Pancreas (tissue), 10 donors: ENCODE results near the gene ADCY3. TPM values are rescaled to one million over a fixed set of nuclear protein-coding genes. Genes with fewer than 3 reads are reported as not detected.

ENCODE experiments used
- ATAC-seq, 4 donors: fragments of 200-7000 bp; cut with Tn5 transposase; one replicate each; pipeline versions ENCODE4 v1.8.0 to v1.9.1; 2020; ENCODE audit warnings: mild to moderate bottlenecking in 4 of 4, moderate library complexity in 4 of 4
- DNase-seq, 6 donors: peaks; one replicate each; pipeline ENCODE4 v3.0.0-alpha.2; 2020
- FAIRE-seq: peaks from 2 replicates; lab custom pipeline; 2012; peaks lifted over from hg19 to GRCh38; lab: Jason Lieb, UNC
- H3K27ac ChIP-seq, 4 donors: fragments of 200-600 bp; sonication (generic); 1 replicate in 3 of 4; 2 replicates in 1 of 4; pipeline versions ENCODE4 v1.5.0 to v1.8.0; 2020
- H3K27me3 ChIP-seq, 4 donors: fragments of 200-600 bp; one replicate each; pipeline ENCODE4 v1.8.0; 2021
- H3K36me3 ChIP-seq, 3 donors: fragments of 200-600 bp; sonication (generic) in 1 of 3; one replicate each; pipeline versions ENCODE4 v1.5.0 to v1.8.0; 2020 to 2021
- H3K4me1 ChIP-seq, 3 donors: fragments of 200-600 bp; one replicate each; pipeline ENCODE4 v1.8.0; 2021
- H3K4me3 ChIP-seq, 4 donors: fragments of 200-600 bp; sonication (generic) in 2 of 4; one replicate each; pipeline versions ENCODE4 v1.5.0 to v1.8.0; 2020 to 2021
- H3K9me3 ChIP-seq, 4 donors: fragments of 200-600 bp; one replicate each; pipeline ENCODE4 v1.8.0; 2021
- CTCF ChIP-seq, 4 donors: fragments of 200-600 bp; sonication (generic) in 3 of 4; IDR thresholded peaks; one replicate each; pipeline versions ENCODE4 v1.5.0 to v1.8.0; 2021; ENCODE audit warnings: antibody characterized with exemption in 4 of 4
- WGBS, 2 donors: extraction: QIAGEN DNeasy Blood & Tissue Kit; methylation state at CpG; one replicate each; pipeline ENCODE4 v1.1.7; 2013; 5-methylcytosine and 5-hydroxymethylcytosine counted together
- intact Hi-C, 3 donors: fragments of 100-400 bp; cut with DNase I; formaldehyde crosslinking; loops; one replicate each; pipeline versions ENCODE4 v1.11.1 to v1.14.2; 2022
- polyA plus RNA-seq, 2 donors: library from polyadenylated mRNA; stranded (reverse); fragments of 200-250 nt; gene quantifications; one replicate each; pipeline ENCODE4 v1.2.3, GENCODE V29; 2013
- total RNA-seq, 6 donors: library from RNA; stranded (reverse); fragmentation: NEBNext Ultra II Directional in 4 of 6; extraction: Animal tissue kit (Norgen Biotek cat#: 25700) in 4 of 6; gene quantifications; one replicate each; pipeline versions ENCODE4 v1.2.1 to v1.2.4, GENCODE V29; 2021 to 2023
- donor health status: healthy with polysubstance abuse.
- donor health status: DM: no; HTN: no; CAD: no; lungs with moderate emphysema.
- donor health status: DM: no; HTN: no; CAD: no.
- donor health status: control.
- donor health status: control.
- donor health status: Bipolar disorder and iron deficiency.
- donor health status: DM: yes; HTN: yes; CAD: no.
- donor health status: DM: no; HTN: no; CAD: no.
- donor health status: DM: no; HTN: no; CAD: no.
- donor health status: DM: yes; HTN: yes; CAD: no.

The ADCY3 gene
- total and polyA plus RNA-seq, 8 donors = 4.7 to 29.4 (median 11.0) TPM

- ATAC-seq (peak; percentile 62 to 74 (median 68)), FAIRE-seq (no peak), DNase-seq (peak in 1 of 6 donors; percentile 54)
- no peak overlapping the region for H3K27ac ChIP-seq
- no peaks in the 10 kb centered on the region for H3K36me3 ChIP-seq
- intact Hi-C loops = no loop called here
- no peaks in the 10 kb centered on the region for H3K27me3 ChIP-seq
- no peaks in the 10 kb centered on the region for H3K4me1 ChIP-seq
- TF ChIP-seq CTCF (IDR thresholded peaks at IDR 0.05) = no peak
- WGBS, 2 donors = 39 to 49% methylated on average over 4 of the region's 4 CpGs
- H3K9me3 ChIP-seq = no peaks in the 10 kb centered on the region
- H3K4me3 ChIP-seq = no peak overlapping the region
These were observed 36.1 kb downstream of the ADCY3 start for GRCh38 chr2:24883946-24884345.

GRCh38 chr2:24881623-24882022, 38.4 kb downstream of the ADCY3 start:
- TF ChIP-seq CTCF (IDR thresholded peaks at IDR 0.05) = no peak
- 92 to 95% methylated on average over 9 of the region's 9 CpGs for WGBS, 2 donors

DNA sequence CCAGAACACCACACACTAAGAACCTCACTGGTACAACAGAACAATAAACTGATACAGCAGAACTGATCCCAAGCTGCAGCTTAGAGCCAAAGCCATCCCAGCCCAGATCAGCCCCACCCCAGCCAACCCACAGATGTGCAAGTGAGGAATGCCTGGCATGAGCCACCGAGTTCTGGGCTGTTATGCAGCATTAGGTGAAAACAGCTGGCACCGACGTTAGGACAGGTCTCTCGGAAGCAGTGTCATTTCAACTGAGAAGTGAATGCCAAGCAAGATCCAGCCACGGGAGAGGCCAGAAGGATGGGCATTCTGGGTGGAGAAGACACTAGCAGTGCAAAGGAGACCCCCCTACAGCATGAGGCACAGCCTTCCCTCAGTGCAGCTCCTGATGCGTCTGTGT, 38.9 kb downstream of the ADCY3 start:
- ATAC-seq (no peak), DNase-seq (no peak), FAIRE-seq (no peak)
- no peaks in the 10 kb centered on the region for H3K27me3 ChIP-seq
- no peaks in the 10 kb centered on the region for H3K9me3 ChIP-seq
- H3K4me3 ChIP-seq = no peak overlapping the region
- TF ChIP-seq CTCF (IDR thresholded peaks at IDR 0.05) = no peak
- no peaks in the 10 kb centered on the region for H3K4me1 ChIP-seq
- WGBS, 2 donors = 92% methylated on average over 6 of the region's 6 CpGs
- H3K36me3 ChIP-seq = no peaks in the 10 kb centered on the region
- no peak overlapping the region for H3K27ac ChIP-seq
- intact Hi-C loops = no loop called here

More at GRCh38 chr2:24881623-24882022, 38.4 kb downstream of the ADCY3 start:
- Histone ChIP-seq H3K27ac (no peak overlapping the region), H3K9me3 (no peaks in the 10 kb centered on the region), H3K4me1 (no peaks in the 10 kb centered on the region), H3K36me3 (no peaks in the 10 kb centered on the region), H3K27me3 (no peaks in the 10 kb centered on the region), H3K4me3 (no peak overlapping the region)
- ATAC-seq = no peak
- FAIRE-seq = no peak
- no peak for DNase-seq
- intact Hi-C loops = no loop called here

GRCh38 chr2:24878341-24878740, 41.7 kb downstream of the ADCY3 start:
- DNase-seq = no peak
- 87 to 88% methylated on average over 9 to 10 of the region's 10 CpGs for whole genome bisulfite sequencing, 2 donors
- FAIRE-seq = no peak
- Histone ChIP-seq H3K4me3 (no peak overlapping the region), H3K27me3 (no peaks in the 10 kb centered on the region), H3K36me3 (no peaks in the 10 kb centered on the region), H3K4me1 (no peaks in the 10 kb centered on the region), H3K9me3 (no peaks in the 10 kb centered on the region), H3K27ac (no peak overlapping the region)
- intact Hi-C loops = no loop called here
- TF ChIP-seq CTCF (IDR thresholded peaks at IDR 0.05) = no peak
- ATAC-seq = no peak

DNA sequence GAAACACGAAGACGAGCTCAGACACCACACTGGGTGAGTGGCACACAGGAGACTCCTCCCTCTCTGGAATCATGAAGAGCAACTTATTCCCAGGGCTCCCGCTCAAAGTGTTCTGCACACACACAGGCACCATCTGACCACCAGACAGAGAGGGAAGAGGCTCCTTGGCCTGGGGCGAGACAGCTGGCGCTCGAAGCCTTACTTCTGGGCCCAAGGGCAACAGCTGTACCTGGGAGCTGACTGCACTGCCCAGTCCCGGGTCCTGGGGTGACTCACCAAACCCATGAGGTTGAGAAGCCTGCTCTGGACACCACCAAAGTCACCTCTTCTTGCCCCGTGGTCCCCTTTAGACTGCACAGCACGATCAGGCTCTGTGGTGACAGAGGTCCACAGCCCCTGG, 42.4 kb downstream of the ADCY3 start:
- intact Hi-C loops = no loop called here
- H3K27ac ChIP-seq = no peak overlapping the region
- ATAC-seq = no peak

More for the DNA sequence above, 42.4 kb downstream of the ADCY3 start:
- no peak for TF ChIP-seq CTCF (IDR thresholded peaks at IDR 0.05)
- no peak for DNase-seq
- Histone ChIP-seq H3K36me3 (no peaks in the 10 kb centered on the region), H3K4me1 (no peaks in the 10 kb centered on the region), H3K4me3 (no peak overlapping the region), H3K9me3 (no peaks in the 10 kb centered on the region), H3K27me3 (no peaks in the 10 kb centered on the region)
- no peak for FAIRE-seq
- 81% methylated on average over 9 of the region's 9 CpGs for WGBS, 2 donors
